ENCODE measurements around the gene TAF11L12.

Gene TAF11L12

DNA sequence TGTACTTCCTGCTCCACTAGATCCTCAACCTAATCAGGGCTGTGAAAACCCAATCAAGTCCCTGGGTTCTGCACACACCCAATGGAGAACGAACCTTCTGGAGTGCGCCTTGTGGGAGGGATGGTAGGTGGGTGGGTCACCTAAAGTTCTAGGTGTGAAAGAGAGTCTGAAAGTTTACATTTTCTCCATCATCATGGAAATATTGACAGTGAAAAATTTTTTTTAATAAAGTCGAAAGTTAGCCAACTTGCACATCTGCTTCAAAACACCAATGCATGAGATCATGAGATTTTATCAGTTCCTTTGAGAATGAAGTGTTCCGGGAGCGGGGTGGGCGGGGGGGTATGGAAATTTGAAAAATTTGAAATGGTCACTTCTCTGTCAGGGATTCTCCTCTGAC, 45.7 kb downstream of the TAF11L12 start:
- Histone ChIP-seq H3K9ac (ENCODE audit: low read depth, low read length) (no peak overlapping the region), H3K4me3 (ENCODE audit: low read depth in 1 of 2, low read length in 2 of 2) (no peak overlapping the region), H3K4me2 (ENCODE audit: insufficient read depth, low read length) (no peak overlapping the region), H3K9me3 (ENCODE audit: insufficient read depth, low read length, severe bottlenecking) (no peaks in the 10 kb centered on the region), H3K27me3 (ENCODE audit: insufficient read depth, low read length, poor library complexity) (no peaks in the 10 kb centered on the region), H3K36me3 (ENCODE audit: insufficient read depth, low read length) (no peaks in the 10 kb centered on the region), H3K79me2 (ENCODE audit: insufficient read depth, low read length) (no peaks in the 10 kb centered on the region), H3K27ac (ENCODE audit: low read length) (no peak overlapping the region), H2AFZ (ENCODE audit: low read depth, low read length) (no peak overlapping the region), H4K20me1 (ENCODE audit: insufficient read depth, low read length) (no peaks in the 10 kb centered on the region), H3K4me1 (ENCODE audit: insufficient read depth, low read length) (no peaks in the 10 kb centered on the region)
- DNase-seq (no peak), ATAC-seq (ENCODE audit: insufficient read depth, low read depth) (no peak)
- TF ChIP-seq, protein P1, sequence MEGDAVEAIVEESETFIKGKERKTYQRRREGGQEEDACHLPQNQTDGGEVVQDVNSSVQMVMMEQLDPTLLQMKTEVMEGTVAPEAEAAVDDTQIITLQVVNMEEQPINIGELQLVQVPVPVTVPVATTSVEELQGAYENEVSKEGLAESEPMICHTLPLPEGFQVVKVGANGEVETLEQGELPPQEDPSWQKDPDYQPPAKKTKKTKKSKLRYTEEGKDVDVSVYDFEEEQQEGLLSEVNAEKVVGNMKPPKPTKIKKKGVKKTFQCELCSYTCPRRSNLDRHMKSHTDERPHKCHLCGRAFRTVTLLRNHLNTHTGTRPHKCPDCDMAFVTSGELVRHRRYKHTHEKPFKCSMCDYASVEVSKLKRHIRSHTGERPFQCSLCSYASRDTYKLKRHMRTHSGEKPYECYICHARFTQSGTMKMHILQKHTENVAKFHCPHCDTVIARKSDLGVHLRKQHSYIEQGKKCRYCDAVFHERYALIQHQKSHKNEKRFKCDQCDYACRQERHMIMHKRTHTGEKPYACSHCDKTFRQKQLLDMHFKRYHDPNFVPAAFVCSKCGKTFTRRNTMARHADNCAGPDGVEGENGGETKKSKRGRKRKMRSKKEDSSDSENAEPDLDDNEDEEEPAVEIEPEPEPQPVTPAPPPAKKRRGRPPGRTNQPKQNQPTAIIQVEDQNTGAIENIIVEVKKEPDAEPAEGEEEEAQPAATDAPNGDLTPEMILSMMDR (IDR thresholded peaks at IDR 0.05; ENCODE audit: borderline replicate concordance, extremely low read depth, low read length, poor library complexity, severe bottlenecking) = no peak
- no peak for TF ChIP-seq EZH2 (IDR thresholded peaks at IDR 0.05; ENCODE audit: borderline replicate concordance, low read depth, low read length, severe bottlenecking)

Data from DND-41 (cell line).